ENCODE data around the gene ST8SIA6.
A peak's percentile ranks its signal among the peaks of the same experiment; 100 is the strongest.
"Not testable (repeated sequence)": the region's sequence is repeated elsewhere in the genome, so short reads cannot be mapped to it uniquely, and the experiment has no call there.

The ST8SIA6 gene, protein sequence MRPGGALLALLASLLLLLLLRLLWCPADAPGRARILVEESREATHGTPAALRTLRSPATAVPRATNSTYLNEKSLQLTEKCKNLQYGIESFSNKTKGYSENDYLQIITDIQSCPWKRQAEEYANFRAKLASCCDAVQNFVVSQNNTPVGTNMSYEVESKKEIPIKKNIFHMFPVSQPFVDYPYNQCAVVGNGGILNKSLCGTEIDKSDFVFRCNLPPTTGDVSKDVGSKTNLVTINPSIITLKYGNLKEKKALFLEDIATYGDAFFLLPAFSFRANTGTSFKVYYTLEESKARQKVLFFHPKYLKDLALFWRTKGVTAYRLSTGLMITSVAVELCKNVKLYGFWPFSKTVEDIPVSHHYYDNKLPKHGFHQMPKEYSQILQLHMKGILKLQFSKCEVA

DNA sequence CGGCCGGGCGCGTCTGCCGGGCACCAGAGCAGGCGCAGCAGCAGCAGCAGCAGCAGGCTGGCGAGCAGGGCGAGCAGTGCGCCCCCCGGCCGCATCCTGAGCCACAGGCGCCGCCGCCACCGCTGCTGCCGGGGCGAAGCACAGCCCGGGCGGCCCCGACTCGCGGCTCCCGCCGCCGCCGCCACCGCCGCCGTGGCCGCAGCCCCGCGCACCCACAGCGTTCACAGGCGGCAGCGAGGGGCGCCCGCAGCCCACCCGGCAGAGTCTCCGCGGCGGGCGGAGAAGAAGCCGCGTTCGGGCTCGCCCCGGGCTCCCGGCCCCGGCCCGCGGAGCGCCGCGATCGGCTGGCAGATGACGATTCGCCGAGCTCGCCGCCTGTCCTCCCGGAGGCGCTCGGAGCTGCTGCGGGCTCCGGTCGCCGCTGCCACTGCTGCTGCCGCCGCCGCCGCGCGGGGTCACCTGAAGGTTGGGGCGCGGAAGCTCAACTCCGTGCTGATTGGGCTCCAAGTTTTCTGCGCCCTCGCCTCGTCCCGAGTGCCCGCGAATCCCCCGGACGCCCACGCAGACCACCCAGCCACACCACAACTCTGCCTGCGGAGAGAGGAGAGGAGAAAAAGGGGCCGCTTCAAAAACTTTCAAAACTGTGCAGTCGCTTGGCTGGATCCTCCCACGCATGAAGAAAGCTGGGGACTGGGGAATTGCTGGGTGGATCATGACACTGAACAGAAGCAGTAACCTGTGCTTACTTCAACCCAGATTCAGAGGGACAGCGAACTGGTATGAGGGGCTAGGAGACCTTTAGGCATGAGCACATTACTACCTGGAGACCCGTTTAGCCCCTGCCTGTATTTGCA is at the start of gene ST8SIA6:
TSS of gene ST8SIA6 (minus strand) at position 435 of the 854 bp plus-strand sequence. CDS start at position 95, 340 bp downstream.
- peak; percentile 25 to 40 for DNase-seq

DNA sequence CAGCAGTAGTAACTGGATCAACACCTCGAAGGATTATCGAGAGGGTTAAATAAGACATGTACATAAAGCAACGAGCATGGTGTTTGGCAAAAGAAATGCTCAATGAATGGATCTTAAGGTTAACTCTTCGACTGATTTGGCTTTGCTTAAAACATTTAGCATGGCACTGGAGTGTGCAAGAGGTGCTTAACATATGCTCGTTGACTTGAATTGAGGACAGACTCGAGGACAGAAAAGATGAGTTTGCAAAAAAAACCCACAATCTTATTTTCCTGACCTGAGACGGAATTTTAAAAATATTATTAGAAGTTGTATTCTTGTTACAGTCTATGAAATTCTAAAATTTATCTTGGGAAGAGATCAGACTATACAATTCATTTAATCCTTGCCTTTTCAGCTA is 49.4 kb upstream of the ST8SIA6 start:
- DNase-seq = no peak

DNA sequence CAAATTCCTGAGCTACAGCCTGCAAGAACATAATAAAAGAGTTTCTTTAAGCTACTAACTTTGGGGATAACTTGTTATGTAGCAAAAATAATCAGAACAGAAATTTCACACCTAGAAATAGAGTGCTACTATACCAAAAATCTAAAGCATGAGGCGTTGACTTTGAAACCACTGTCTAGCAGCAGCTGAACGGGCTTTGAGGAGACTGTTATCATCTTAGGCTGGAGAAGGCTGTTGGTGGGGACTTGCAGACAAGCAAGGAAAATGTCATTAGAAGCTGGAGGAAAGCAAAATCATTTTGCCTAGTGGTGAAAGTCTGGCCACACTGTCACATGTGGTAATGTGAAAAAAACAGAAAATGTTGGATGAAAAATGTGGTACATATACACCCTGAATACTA is 48.4 kb upstream of the ST8SIA6 start:
- DNase-seq = no peak

DNA sequence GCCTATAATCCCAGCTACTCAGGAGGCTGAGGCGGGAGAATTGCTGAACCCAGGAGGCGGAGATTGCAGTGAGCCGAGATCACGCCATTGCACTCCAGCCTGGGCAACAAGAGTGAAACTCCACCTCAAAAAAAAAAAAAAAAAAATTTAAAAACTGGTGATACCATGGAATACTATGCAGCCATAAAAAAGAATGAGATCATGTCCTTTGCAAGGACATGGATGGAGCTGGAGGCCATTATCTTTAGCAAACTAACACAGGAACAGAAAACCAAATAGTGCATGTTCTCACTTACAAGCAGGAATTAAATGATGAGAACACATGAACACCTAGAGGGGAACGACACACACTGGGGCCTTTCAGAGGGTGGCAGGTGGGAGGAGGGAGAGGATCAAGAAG is 44.6 kb upstream of the ST8SIA6 start:
- DNase-seq = not testable (repeated sequence)

DNA sequence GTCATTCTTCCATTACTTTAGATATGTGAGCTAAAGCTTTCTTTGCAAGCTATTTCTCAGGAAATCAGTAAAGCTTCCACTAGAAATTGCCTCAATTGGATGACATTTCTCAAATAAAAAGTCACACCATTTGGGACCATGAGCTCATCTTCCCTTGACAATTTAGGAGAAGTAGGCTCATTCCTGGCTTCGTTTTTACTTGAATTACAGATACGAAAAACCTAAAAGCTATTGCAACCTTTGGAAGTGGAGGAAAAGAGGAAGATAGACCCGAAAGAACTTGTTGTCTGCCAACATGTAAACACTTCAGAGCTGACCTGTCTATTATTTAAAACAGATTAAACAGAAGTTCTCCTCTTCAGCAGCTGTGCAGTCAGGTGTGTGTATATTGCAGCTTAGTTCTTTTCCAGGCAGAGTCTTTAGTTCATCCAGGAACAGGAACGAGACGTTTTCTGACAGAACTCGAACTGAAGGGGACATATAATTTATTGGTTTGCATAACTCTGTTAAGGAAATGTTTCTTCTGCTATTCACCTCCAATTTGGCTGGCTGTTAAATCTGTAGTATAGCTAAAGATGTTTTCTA is 43.1 kb upstream of the ST8SIA6 start:
- DNase-seq = no peak

DNA sequence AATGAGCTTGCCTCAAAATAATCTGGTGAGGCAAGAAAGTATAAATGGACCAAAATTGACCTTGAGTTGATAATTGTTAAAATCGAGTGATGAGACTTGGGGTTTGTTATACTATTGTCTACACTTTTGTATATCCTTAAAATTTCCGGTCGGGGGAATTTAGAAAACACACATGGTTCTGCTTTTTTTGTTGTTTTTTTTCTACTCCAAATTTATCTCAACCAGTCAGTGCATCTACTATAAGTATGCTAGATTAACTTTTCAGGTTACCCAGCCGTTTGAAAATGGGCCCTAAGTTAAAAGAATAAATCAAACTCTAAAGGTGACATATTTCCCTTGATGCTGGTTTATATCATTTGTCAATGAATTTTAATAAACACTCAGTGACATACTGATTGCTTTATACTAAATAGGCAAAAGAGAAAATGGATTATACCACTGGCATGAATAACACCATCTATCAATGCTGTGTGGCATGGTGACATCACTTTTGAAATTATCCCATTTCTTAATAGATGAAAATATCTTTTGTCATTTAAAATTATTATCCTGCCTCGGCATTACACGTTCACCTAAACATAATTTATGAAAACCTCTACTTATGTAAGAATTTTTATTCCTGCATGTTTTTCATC is 40.3 kb upstream of the ST8SIA6 start:
- DNase-seq = no peak

DNA sequence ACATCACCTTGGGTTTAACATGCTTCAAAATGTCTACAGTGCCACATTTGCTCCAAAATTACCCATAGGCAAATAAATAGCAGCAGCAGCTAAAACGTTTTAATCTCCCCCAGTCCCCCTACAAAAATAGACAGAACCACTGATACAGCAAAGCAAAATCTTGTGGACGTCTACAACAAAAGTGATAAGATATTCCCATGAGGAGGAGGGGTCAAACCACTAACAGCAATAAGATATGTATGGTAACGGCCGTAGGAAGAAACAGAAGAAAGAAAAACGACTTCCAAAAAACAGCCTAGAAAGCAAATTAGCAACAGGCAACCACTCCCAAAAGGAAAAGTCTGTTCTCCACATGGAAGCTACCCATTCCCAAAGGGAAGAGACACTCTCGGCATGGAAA is 34.5 kb upstream of the ST8SIA6 start:
- no peak for DNase-seq

DNA sequence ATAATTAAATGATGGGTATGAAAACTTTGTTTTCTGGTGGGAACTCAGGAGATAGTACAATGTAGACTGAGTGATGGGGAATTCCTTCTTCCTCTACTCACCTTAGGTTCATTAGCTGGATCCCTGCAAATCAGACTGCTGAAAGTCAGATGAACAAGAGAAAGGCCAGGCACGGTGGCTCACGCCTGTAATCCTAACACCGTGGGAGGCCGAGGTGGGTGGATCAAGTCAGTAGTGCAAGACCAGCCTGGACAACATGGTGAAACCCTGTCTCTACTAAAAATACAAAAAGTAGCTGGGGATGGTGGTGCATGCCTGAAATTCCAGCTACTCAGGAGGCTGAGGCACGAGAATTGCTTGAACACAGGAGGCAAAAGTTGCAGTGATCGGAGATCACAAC is 28.7 kb upstream of the ST8SIA6 start:
- no peak for DNase-seq

DNA sequence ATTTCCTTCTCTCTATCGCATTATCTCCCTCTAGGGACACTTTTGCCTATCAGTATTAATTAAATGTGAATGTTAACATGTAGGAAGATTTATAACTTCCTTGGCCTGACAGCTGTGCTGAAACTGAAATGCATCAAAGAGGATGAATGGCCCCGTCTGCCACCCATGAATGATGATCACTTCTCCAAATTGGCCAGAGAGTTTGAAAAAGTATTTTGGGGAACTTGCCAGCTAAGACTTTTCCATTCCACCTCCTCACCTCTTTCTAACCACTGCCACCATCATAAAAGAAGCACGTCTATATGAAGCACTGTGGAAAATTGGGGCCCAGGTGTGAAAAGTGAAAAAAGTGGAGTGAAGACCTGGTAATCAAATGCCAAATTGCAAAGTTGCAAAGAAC is 25.4 kb upstream of the ST8SIA6 start:
- DNase-seq = no peak

DNA sequence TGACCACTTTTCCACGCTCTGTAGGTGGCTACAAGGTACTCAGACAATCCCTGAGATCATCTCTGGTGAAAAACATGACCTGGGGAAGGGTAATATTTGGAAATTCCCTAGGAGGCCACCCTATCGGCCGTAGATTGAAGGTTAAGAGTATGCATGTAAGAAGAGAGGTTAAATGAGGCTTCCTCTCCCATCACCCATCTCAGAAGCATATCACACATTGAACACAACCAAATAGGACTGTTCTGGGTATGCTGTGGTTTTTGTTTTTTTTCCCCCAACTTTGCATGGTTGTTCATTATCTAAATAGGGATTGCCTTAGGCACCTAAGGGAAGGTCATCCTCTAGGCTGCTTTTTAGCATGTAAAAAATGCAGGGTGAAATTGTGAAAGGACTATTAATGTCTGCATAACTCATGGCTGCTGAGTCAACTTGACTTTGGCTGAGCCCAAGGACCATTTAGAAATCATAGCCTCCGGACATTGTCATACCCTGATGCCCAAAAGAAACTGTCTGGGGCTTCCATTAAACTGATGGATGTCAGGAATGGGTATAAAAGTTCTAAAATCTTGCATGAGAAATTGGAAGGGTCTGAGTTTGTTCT is 24.7 kb upstream of the ST8SIA6 start:
- DNase-seq = no peak

DNA sequence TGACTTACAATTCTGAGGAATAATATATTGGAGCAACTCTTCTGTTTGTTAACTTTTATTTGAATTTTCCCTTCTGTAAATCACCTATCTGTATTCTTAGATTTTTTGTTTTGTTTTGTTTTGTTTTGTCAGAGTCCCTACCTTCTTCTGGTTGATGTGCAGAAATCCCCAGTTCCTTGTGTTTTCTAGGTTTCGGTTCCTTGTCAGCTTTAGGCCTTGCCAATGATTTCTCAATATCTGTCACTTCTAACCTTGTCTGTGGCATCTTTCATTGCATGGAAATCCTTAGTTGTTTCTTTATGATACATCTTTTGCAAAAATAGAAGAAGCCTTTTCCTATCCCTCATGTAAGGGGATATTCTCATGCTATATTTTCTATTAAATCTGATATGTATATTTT is 21.7 kb upstream of the ST8SIA6 start:
- DNase-seq = no peak

DNA sequence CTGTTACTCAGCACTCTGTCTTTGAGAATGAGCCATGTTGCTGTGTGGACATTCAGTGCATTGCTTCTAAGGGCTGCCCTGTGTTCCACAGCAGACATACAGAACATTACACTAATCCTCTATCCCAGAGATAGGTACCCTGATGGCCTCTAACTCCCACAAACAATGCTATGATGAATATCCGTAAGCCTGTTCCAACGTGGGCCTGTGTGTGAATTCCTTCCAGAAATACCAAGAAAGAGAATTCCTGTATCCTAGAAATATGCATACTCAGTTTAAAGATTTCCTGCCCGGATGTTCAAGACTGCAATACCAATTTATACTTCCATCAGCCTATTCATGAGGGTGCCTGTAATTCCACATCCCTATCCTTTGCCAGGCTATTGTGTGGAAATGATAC is 21.3 kb upstream of the ST8SIA6 start:
- no peak for DNase-seq

DNA sequence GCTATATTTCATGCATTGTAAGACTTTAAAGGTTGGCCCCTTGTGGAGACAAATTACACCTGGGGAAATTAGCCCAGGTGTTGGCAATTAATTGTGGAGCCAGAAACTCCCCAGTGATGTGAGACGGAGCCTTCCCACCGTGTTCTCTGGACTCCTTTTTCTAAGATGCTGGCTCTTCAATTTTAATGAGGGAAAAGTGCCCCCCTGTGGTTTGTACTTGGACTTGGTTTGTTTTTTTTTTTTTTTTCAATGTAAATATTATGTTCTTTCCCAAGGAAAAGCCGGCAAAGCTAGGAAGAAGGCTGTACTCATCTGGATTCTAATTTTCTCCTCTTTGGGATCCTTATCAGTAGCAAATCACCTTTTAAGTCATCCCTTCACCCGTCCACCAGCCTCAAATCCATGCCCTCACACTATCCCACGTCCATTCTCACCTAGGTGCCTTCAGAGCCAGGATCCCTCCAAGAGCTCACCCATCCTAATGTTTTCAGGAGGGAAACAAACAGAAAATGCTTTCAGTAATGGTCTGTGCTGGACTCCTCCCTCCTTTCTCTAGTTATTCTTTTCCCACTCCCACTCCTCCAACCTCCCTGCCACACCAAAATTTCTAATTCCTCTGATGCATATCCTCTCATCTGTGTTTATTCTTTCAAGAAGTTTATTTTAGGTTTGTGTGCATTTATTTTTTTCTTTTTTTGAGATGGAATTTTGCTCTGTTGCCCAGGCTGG is 20.4 kb upstream of the ST8SIA6 start:
- no peak for DNase-seq

DNA sequence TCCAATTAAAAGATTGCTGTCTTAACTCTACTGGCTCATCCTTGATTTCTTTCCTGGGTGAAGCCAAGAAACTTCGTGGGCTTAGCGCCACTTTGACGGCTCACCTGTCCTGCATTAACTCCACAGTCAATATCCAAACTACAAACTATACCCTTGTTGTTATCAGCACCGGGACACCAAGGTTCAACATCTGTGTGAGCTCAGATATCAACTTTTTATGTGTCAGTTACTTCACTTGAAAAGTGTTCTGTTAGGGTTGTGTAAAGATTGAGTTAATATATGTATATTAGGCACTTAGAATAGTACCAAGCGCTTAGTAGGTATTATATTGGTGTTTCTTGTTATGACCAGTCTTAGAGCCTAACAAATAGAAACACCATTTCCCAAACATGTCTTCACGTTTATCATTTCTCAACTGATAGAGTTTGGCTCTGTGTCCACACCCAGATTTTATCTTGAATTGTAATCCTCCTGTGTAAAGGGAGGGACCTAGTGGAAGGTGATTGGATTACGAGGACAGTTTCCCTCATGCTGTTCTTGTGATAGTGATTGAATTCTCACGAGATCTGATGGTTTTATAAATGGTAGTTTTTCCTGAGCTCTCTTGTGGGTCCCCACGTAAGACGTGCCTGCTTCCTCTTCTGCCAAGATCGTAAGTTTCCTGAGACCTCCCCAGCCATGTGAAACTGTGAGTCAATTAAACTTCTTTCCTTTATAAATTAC is 19.0 kb upstream of the ST8SIA6 start:
- no peak for DNase-seq

DNA sequence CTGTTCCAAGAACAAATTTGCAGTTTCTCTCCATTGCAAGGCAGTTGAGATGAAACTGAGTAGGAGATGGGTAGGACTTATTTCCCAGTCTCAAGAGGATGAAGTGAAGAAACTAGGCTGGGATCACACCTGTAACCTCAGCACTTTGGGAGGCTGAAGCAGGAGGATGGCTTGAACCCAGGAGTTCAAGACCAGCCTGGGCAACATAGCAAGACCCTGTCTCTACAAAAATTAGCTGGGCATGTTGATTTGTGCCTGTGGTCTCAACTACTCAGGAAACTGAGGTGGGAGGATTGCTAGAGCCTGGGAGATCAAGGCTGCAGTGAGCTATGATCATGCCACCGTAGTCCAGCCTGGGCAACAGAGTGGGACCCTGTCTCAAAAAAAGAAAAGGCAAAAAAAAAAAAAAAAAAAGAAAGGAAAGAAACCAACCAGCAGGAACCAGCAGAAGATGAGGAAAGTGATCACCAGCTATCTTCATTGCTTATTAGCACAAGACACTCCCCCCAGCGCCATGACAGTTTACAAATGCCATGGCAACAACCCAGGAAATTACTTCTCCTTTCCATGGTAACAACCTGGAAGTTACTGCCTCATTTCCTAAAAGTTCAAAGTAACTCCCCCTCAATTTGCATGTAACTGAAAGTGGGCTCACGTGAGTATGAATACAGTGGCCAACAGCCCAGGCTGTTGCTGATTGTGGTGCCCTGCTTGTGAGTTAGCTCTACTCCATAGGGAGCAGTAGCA is 18.3 kb upstream of the ST8SIA6 start:
- no peak for DNase-seq

DNA sequence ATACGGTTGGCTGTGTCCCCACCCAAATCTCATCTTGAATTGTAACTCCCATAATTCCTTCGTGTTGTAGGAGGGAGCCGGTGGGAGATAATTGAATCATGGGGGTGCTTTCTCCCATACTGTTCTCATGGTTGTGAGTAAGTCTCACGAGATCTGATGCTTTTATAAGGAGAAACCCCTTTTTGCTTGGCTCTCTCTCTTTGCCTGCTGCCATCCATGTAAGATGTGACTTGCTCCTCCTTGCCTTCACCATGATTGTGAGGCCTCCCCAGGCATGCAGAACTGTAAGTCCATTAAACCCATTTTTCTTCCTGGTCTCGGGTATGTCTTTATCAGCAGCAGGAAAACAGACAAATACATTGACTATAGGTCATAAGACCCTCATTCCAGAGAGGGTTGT is 15.9 kb upstream of the ST8SIA6 start:
- no peak for DNase-seq

DNA sequence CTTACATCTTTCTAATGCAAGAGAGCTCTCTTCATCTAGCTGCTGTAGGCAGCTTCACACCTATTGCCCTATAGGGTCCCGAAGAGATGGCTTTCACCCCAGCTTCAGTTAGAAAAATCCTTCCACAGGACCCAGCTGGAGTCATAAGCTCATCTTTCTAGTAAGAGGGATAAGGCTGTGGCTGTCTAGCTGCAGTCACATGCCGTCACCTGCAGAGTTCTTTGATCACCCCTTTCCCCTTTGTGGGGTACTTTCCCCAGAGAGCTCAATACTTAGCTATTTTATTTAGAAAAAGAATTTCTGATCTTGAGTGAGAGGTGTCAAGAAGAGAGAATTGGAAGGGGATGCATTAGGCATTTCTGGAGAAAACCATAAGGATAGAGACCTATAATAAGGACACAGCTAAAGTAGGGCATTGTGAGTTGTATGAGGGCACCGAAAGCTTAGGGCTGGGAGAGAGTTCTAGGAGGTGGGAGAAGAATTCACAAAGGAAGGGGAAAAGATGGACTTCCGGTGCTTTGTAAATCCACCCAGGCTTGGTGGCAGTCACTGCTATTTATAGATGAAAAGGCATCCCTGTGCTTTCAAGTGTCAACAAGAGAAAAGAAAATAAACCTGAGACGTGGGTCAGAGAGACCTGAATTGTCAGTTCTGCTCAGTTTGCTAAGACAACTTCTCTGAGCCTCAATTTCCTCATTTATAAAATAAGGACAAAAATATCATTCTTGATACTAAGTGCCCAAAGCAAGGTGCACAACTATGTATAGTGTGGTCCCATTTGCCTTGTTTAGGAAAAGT is 11.1 kb upstream of the ST8SIA6 start:
- no peak for DNase-seq

DNA sequence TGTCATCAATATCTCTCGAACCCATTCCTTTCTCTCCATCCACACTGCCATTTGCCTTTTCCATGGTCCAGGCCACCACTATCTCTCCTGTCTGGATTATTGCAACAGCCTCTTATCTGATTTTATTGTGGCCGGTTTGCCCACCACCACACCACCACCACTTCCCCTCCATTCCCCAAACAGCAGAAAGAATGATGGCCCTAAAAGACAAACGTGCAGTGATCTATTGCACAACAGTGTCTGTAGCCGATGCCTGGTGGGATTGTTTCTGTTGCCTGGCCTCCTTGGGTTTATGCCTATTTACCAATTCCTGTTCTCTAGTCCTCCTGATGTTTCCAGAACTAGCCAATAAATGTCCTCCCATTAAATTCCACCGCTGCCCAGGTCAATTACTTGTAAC is 10.2 kb upstream of the ST8SIA6 start:
- DNase-seq = no peak

DNA sequence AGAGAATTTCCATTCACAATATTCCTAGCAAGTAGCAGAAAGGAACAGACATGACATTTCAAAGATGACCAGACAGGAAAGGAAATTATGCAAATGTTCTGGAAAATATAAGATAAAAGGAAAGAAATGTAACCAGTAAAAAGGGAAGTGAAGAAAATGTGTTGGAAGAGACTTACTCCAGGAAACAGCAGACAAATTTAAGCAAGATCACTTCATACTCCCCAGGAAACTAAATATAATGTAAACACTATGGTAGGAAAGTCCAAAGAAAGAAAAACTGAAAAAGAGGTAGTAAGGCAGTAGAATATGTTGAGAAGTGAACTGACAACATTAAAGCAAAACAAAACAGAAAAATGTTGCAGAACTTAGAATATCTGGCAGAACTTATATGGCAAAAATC is 6.4 kb upstream of the ST8SIA6 start:
- DNase-seq = no peak

DNA sequence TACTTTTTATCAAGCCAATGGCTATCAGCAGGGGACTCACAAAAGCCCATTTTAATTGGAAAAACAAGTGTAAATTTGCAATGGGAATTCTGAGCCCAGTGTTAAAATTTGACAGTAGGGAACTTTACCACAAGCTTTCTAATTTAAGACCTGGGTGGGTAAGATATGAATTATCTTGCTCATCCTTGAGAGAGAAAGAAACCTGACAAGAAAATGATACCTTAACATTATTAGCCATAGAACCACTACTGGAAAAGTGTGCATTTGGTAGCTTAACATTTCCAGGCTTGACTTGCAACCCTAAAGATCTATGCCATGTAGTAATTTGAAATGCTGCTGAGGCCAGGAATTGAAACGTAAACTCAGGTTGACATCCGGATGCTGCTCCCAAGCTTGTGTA is 2.7 kb upstream of the ST8SIA6 start:
- no peak for DNase-seq

Data from stimulated activated CD4-positive, alpha-beta T cell treated with anti-CD3 and anti-CD28 coated beads, Interleukin-4, amount 100 ng/mL, for 4 hours (primary cell).